HFFc6 (cell line): ENCODE data around the gene ACAA2. TPM values are rescaled to one million over a fixed set of nuclear protein-coding genes. Genes with fewer than 3 reads are reported as not detected.

Source experiments
- DNase-seq: peaks from one replicate; pipeline ENCODE4 v3.0.0-alpha.2; 2018
- H3K27ac Mint-ChIP-seq: 2 replicates; pipeline ENCODE4 v1.8.0; 2020; ENCODE audit warnings: mild to moderate bottlenecking, mixed read lengths
- H3K27me3 Mint-ChIP-seq: 2 replicates; pipeline ENCODE4 v1.8.0; 2021; ENCODE audit warnings: mild to moderate bottlenecking, moderate library complexity, mixed read lengths; ENCODE audit not compliant: insufficient read depth
- H3K36me3 Mint-ChIP-seq: 2 replicates; pipeline ENCODE4 v1.8.0; 2021; ENCODE audit warnings: low read depth, mixed read lengths
- H3K4me1 Mint-ChIP-seq: 2 replicates; pipeline ENCODE4 v1.8.0; 2020; ENCODE audit warnings: low read depth, mixed read lengths
- H3K4me3 Mint-ChIP-seq: 2 replicates; pipeline ENCODE4 v1.8.0; 2020; ENCODE audit warnings: mild to moderate bottlenecking, moderate library complexity, mixed read lengths
- H3K9me3 Mint-ChIP-seq: 2 replicates; pipeline ENCODE4 v1.8.0; 2020; ENCODE audit warnings: mild to moderate bottlenecking, mixed read lengths
- total RNA-seq, 6 experiments: library from RNA; stranded (reverse); fragmentation: NEBNext Ultra II Directional; extraction: Animal tissue kit (Norgen Biotek cat#: 25700); gene quantifications; 2 replicates in 1 of 6; 3 replicates in 5 of 6; pipeline ENCODE4 v1.2.3, GENCODE V29; 2021
- TF ChIP-seq, protein P1 (sequence below): fragments of 200-600 bp; sonication (generic); IDR thresholded peaks from 2 replicates; pipeline ENCODE4 v1.5.0; 2021; ENCODE audit warnings: antibody characterized with exemption, mild to moderate bottlenecking

The ACAA2 gene
- total RNA-seq, 6 experiments from 2014 or later, result 6.3 to 23.3 (median 7.1) TPM

DNA sequence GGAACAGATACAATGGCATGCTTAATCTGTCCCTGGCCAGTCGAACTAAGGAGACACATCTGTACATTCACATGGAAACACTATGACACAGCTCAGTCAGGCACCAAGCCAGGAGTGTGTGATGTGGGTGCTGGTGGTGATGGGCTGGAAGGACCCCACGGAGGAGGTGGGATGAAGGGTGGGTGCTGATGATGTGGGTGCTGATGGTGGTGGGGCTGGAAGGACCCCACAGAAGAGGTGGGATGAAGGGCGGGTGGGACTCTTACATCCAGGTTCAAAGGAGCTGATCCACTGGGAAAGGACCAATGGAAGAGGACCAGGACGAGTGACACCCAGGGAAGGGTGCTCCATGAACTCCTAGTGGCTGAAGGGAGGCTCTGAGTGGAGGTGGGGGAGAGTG, 34.8 kb upstream of the ACAA2 start:
- no peaks in the 10 kb centered on the region for H3K9me3 Mint-ChIP-seq

DNA sequence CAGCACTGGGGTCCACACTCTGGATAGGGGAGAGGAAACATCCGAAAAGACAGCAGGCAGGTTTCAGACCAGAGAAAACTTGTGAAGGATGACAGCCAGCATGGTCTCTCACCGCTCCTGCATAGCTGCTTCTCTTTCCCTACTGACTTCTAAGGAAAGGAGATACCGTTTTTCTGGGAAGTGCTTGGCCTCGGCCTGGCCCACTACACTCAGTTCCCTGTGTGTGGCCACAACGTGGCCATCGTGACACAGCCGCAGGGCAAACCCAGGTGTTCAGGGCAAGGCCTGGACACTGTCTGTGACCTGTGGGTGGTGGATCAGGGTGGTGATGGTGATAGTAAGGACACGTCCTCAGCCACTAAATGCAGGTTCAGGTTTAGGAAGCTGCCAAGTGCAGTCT, 34.2 kb upstream of the ACAA2 start:
- peaks cover 18% of the 10 kb centered on the region for H3K27me3 Mint-ChIP-seq
- H3K36me3 Mint-ChIP-seq, result no peaks in the 10 kb centered on the region
- DNase-seq, result no peak
- no peak overlapping the region for H3K4me3 Mint-ChIP-seq
- TF ChIP-seq, protein P1, sequence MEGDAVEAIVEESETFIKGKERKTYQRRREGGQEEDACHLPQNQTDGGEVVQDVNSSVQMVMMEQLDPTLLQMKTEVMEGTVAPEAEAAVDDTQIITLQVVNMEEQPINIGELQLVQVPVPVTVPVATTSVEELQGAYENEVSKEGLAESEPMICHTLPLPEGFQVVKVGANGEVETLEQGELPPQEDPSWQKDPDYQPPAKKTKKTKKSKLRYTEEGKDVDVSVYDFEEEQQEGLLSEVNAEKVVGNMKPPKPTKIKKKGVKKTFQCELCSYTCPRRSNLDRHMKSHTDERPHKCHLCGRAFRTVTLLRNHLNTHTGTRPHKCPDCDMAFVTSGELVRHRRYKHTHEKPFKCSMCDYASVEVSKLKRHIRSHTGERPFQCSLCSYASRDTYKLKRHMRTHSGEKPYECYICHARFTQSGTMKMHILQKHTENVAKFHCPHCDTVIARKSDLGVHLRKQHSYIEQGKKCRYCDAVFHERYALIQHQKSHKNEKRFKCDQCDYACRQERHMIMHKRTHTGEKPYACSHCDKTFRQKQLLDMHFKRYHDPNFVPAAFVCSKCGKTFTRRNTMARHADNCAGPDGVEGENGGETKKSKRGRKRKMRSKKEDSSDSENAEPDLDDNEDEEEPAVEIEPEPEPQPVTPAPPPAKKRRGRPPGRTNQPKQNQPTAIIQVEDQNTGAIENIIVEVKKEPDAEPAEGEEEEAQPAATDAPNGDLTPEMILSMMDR, result no peak
- H3K4me1 Mint-ChIP-seq, result peaks cover 25% of the 10 kb centered on the region
- H3K27ac Mint-ChIP-seq, result no peak overlapping the region
- H3K9me3 Mint-ChIP-seq, result no peaks in the 10 kb centered on the region

More for the DNA sequence above, 34.8 kb upstream of the ACAA2 start:
- Mint-ChIP-seq H3K27ac (0 out of 2 replicates have a peak overlapping the region, but pooled peaks have one; percentile 9), H3K36me3 (no peaks in the 10 kb centered on the region), H3K4me3 (no peak overlapping the region), H3K4me1 (peaks cover 25% of the 10 kb centered on the region), H3K27me3 (peaks cover 24% of the 10 kb centered on the region)
- no peak for DNase-seq
- TF ChIP-seq, protein P1, result no peak

DNA sequence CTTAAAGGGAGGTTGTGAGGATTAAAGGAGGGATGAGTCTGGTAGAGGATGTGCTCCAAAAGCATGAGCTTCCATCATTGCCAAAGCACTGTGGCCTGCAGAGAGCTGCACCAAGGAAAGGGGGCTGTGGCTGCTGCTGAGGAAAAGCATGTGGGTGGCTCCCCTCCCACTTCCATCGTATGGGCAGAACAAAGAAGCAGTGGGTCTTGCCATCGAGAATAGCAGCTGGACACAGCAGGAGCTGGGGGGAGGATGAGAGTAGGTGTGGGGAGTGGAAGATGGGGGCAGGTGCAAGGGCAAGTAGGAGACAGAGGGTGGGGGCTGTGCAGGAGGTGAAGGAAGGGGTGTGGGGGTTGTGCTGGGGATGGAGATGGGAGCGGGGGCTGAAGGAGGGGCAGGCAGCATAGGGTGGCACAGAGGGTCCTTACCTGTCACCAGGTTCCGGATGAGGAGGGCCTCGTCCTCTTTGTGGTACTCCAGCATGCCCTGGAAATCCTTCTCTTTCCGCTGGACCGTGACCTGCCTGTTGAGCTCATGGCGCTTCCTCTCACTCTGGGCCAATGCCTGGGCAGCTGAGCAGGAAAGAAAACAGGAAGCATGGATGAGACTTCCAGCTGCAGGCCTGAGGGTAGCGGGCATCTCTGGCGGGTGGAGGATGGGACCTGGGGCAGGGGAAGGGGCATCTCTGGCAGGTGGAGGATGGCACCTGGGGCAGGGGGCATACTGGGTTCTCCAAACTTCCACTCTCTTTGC, 33.6 kb upstream of the ACAA2 start:
- TF ChIP-seq, protein P1, result no peak
- no peak overlapping the region for H3K27ac Mint-ChIP-seq

DNA sequence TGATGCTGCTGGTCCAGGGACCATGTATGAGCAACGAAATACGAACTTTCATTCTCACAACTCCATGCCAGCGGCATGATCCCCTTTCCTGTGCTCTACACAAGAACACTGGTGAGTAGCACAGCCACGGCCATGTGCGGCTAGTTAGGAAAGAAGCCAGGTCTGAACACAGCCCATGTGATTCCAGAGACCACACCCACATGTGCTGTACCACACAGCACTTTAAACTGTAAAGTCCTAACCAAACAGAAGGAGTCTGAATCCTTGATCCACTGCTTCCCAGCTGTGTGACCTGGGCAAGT, 33.0 kb upstream of the ACAA2 start:
- peaks cover 17% of the 10 kb centered on the region for H3K27me3 Mint-ChIP-seq
- H3K36me3 Mint-ChIP-seq, result no peaks in the 10 kb centered on the region
- no peak overlapping the region; the same call in 1 of the 2 replicates for H3K4me3 Mint-ChIP-seq
- H3K4me1 Mint-ChIP-seq, result peaks cover 25% of the 10 kb centered on the region
- no peak overlapping the region for H3K27ac Mint-ChIP-seq
- peak; percentile 61 for DNase-seq
- TF ChIP-seq, protein P1, result no peak
- no peaks in the 10 kb centered on the region for H3K9me3 Mint-ChIP-seq

More for the DNA sequence above, 33.6 kb upstream of the ACAA2 start:
- no peaks in the 10 kb centered on the region for H3K9me3 Mint-ChIP-seq
- H3K27me3 Mint-ChIP-seq, result peaks cover 17% of the 10 kb centered on the region
- H3K36me3 Mint-ChIP-seq, result no peaks in the 10 kb centered on the region
- no peak overlapping the region; the same call in 1 of the 2 replicates for H3K4me3 Mint-ChIP-seq
- H3K4me1 Mint-ChIP-seq, result peaks cover 25% of the 10 kb centered on the region
- DNase-seq, result no peak

DNA sequence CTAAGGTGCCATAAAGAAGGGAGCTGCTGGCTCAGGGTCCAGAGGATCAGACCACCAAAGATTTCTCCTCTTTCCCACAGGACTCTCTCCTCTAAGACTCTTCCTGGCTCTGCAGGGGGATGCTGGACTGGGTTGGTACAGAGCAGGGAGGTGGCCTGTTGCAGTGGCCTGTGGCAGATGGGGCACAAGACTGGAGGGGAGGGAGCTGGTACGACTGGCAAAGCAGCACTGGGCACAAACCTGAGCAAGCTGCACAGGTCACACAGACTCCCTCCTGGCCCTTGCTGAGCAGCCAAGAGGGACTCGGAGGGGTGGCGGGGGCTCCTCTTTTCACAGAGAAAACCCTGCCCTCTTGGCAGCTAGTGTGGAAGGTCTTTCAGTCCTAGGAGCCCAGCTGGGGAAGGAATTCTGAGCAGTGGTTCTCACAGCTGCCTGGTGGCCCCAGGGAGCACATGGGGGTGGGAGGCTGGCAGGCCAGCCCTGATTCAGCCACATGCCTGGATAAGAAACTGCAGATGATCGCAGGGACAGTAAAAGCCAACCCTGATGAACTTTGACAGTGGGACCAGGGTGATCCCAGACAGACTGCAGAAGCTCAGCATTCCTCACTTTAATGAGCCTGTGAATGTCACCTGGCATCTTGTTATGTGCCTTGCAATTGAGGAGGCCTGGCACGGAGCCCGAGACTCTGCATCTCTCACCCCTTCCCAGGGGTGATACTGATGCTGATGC, 32.5 kb upstream of the ACAA2 start:
- Mint-ChIP-seq H3K36me3 (no peaks in the 10 kb centered on the region), H3K9me3 (no peaks in the 10 kb centered on the region), H3K4me3 (no peak overlapping the region), H3K27me3 (peaks cover 17% of the 10 kb centered on the region), H3K4me1 (peaks cover 25% of the 10 kb centered on the region), H3K27ac (no peak overlapping the region)
- no peak for DNase-seq
- TF ChIP-seq, protein P1, result no peak
